Neutrophil (primary cell): ENCODE measurements around the gene KHDC1.
"Not testable (repeated sequence)": the region's sequence is repeated elsewhere in the genome, so short reads cannot be mapped to it uniquely, and the experiment has no call there.

Experiments used
- H3K27ac ChIP-seq: fragments of 200-600 bp; sonication (generic); 2 replicates; pipeline ENCODE4 v1.5.1; 2016; ENCODE audit warnings: mild to moderate bottlenecking, moderate library complexity
- H3K27me3 ChIP-seq: fragments of 200-600 bp; sonication (generic); 2 replicates; pipeline ENCODE4 v1.6.0; 2016; ENCODE audit warnings: mild to moderate bottlenecking
- H3K36me3 ChIP-seq: fragments of 200-600 bp; sonication (generic); 2 replicates; pipeline ENCODE4 v1.5.1; 2017
- H3K4me1 ChIP-seq, 2 experiments: fragments of 200-600 bp in 1 of 2; sonication (generic) in 1 of 2; 1 replicate in 1 of 2; 2 replicates in 1 of 2; pipeline versions ENCODE4 v1.5.1 to v1.6.1; 2013 to 2016; ENCODE audit warnings: low read depth in 1 of 2, low read length in 1 of 2, mild to moderate bottlenecking in 1 of 2, moderate library complexity in 1 of 2; ENCODE audit not compliant: control insufficient read depth in 1 of 2, insufficient read depth in 1 of 2
- H3K4me3 ChIP-seq, 2 experiments: fragments of 200-600 bp in 1 of 2; sonication (generic) in 1 of 2; 1 replicate in 1 of 2; 2 replicates in 1 of 2; pipeline ENCODE4 v1.5.1; 2013 to 2016; ENCODE audit warnings: low read depth in 1 of 2, low read length in 1 of 2, mild to moderate bottlenecking in 1 of 2, moderate library complexity in 1 of 2
- H3K9me3 ChIP-seq: fragments of 200-600 bp; sonication (generic); 2 replicates; pipeline ENCODE4 v1.5.1; 2016
- CTCF ChIP-seq: fragments of 200-600 bp; sonication (generic); IDR thresholded peaks from 2 replicates; pipeline ENCODE4 v1.5.1; 2016; ENCODE audit warnings: antibody characterized with exemption

The KHDC1 gene

GRCh38 chr6:73262671-73263569 lies at the start of gene KHDC1:
KHDC1 (minus strand) TSS chr6:73263196; CDS start chr6:73242517, 20,679 bp downstream.
- Histone ChIP-seq H3K27ac (no peak within 1 kb of the TSS), H3K9me3 (no peaks in the 10 kb centered on the region), H3K4me1 (peaks cover 8 to 12% of the 10 kb centered on the region in 2 experiments), H3K4me3 (peak within 1 kb of the TSS; percentile 52 to 54), H3K27me3 (peaks cover 10% of the 10 kb centered on the region), H3K36me3 (no peaks in the 10 kb centered on the region)
- TF ChIP-seq CTCF = no peak

DNA sequence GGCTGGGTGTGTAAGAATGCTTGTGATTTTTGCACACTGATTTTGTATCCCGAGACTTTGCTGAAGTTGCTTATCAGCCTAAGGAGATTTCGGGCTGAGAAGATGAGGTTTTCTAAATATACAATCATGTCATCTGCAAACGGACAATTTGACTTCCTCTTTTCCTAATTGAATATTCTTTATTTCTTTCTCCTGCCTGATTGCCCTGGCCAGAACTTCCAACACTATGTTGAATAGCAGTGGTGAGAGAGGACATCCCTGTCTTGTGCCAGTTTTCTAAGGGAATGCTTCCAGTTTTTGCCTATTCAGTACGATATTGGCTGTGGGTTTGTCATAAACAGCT lies 47.5 kb upstream of the KHDC1 start:
- Histone ChIP-seq H3K27me3 (peaks cover 61% of the 10 kb centered on the region), H3K4me3 (peak overlapping the region; percentile 71 to 76), H3K4me1 (peaks cover 18 to 21% of the 10 kb centered on the region in 2 experiments)
- H3K27ac ChIP-seq, H3K36me3 ChIP-seq, H3K9me3 ChIP-seq: not testable (repeated sequence)

DNA sequence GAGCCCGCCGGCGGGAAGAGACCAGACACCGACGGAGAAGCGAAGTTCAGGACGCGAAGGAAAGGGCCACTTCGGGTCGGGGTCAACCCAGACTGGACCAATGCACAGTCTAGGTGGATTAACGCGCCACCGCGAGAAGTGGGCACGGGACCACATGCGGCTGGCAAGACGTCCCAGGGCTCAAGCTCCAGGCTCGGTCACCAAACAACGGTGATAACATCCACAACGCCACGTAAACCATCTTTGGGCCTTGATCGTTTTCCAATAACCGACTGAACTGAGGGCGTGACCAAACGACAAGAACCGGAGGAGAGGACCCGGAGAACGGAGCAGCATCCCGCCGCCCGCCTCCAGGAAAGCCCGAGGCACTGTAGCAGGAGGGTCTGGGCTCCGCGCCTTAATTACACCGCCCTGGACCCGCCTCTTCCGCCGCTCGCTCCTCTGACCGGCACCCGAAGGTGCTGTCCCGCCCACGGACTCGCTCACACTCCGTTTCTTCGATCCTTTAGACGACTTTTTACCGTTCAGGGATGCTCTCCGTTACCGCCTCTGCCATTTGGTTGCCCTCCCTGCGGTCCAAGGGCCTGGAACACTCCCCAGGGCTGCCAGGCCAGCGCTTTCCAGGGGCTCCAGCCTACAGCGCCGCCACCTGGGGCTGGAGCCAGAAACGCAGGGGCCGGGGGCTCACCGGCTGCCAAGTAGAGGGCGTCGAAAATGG lies 46.9 kb upstream of the KHDC1 start:
- H3K36me3 ChIP-seq = no peaks in the 10 kb centered on the region
- no peak for TF ChIP-seq CTCF
- peaks cover 55% of the 10 kb centered on the region for H3K27me3 ChIP-seq
- no peaks in the 10 kb centered on the region for H3K9me3 ChIP-seq
- peak overlapping the region; percentile 71 to 76 for H3K4me3 ChIP-seq
- H3K27ac ChIP-seq = no peak overlapping the region
- H3K4me1 ChIP-seq = peaks cover 17 to 19% of the 10 kb centered on the region in 2 experiments

DNA sequence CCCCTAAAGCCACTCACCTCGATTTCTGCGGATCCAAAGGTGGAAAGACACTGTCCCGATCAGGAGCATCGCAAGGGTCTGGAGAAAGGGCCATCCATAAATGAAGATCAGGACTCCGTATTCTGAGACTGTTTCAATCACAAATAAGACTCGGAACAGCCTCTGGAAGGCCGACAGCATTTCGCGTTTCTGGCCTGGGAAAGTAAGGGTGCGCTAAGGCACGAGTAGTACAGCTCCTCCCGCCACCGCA lies 46.5 kb upstream of the KHDC1 start:
- Histone ChIP-seq H3K36me3 (no peaks in the 10 kb centered on the region), H3K27ac (no peak overlapping the region), H3K9me3 (no peaks in the 10 kb centered on the region), H3K27me3 (peaks cover 51% of the 10 kb centered on the region), H3K4me3 (peak overlapping the region; percentile 71 to 76), H3K4me1 (peaks cover 13 to 14% of the 10 kb centered on the region in 2 experiments)
- no peak for TF ChIP-seq CTCF

DNA sequence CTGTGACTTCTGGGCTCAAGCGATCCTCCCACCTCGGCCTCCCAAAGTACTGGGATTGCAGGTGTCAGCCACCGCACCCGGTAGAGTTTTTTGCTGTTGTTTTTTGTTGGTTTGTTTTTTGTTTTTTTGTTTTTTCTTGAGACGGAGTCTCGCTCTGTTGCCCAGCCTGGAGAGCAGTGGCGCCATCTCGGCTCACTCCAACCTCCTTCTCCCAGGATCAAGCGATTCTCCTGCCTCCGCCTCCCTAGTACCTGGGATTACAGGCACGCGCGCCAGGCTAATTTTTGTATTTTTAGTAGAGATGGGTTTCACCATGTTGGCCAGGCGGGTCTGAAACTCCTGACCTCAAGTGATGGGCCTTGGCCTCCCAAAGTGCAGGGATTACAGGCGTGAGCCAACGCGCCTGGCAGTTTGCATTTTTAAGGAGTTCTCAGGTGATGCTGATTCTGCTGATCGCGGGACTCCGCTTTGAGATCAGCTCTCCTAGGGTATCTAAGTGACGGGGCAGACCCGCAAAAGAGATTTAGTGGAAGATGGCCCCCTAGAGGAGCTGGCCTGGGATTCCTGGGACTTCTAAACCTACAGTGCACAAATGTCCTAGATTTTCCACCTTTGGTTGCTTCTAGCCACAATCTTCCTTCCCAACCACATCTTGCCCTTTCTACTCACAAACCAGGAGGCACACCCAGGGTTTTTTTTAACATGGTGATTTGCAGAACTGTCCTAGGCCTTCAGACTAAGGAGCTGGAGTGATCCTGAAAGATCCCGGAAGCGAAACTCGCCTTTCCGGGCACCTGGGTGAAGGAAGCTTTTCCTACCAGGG lies 45.9 kb upstream of the KHDC1 start:
- Histone ChIP-seq H3K27me3 (peaks cover 45% of the 10 kb centered on the region), H3K27ac (no peak overlapping the region), H3K4me1 (peaks cover 13 to 14% of the 10 kb centered on the region in 2 experiments), H3K9me3 (no peaks in the 10 kb centered on the region), H3K36me3 (no peaks in the 10 kb centered on the region), H3K4me3 (peak overlapping the region; percentile 71 to 76)
- TF ChIP-seq CTCF = no peak

- peaks cover 16% of the 10 kb centered on the region for H3K27me3 ChIP-seq
- H3K36me3 ChIP-seq, H3K4me3 ChIP-seq, H3K27ac ChIP-seq, H3K4me1 ChIP-seq, H3K9me3 ChIP-seq: not testable (repeated sequence)
Measured at GRCh38 chr6:73303773-73304172, 40.8 kb upstream of the KHDC1 start.
